Neural cell (in vitro differentiated cells): ENCODE results near the gene DNAH5.

ENCODE experiments used
- CTCF ChIP-seq: fragments of 450-650 bp; IDR thresholded peaks from 2 replicates; pipeline ENCODE4 v1.5.1; 2014; ENCODE audit warnings: antibody characterized with exemption, mild to moderate bottlenecking, moderate library complexity; ENCODE audit not compliant: poor library complexity, severe bottlenecking
- EP300 ChIP-seq: fragments of 450-650 bp; conservative IDR thresholded peaks from 2 replicates; pipeline ENCODE4 v1.6.1; 2014; ENCODE audit warnings: antibody characterized with exemption, mild to moderate bottlenecking, moderate library complexity; ENCODE audit not compliant: poor library complexity, severe bottlenecking
- EZH2 ChIP-seq: fragments of 200-600, 300-800 bp; shearing (Covaris generic), sonication (generic); IDR thresholded peaks from 2 replicates; pipeline ENCODE4 v1.6.1; 2014; ENCODE audit warnings: antibody characterized with exemption, low read length, borderline replicate concordance, mild to moderate bottlenecking; ENCODE audit not compliant: insufficient read depth, poor library complexity, severe bottlenecking
- MXI1 ChIP-seq: fragments of 450-650 bp; conservative IDR thresholded peaks from 2 replicates; pipeline ENCODE4 v1.6.1; 2014; ENCODE audit warnings: antibody characterized with exemption, mild to moderate bottlenecking; ENCODE audit not compliant: poor library complexity, severe bottlenecking
- POLR2AphosphoS5 ChIP-seq: IDR thresholded peaks from 2 replicates; pipeline ENCODE4 v1.6.1; 2012
- RAD21 ChIP-seq: fragments of 450-650 bp; conservative IDR thresholded peaks from 2 replicates; pipeline ENCODE4 v1.6.1; 2014; ENCODE audit warnings: antibody characterized with exemption, mild to moderate bottlenecking, moderate library complexity
- REST ChIP-seq: IDR thresholded peaks from 2 replicates; pipeline ENCODE4 v1.6.1; 2012; ENCODE audit warnings: borderline replicate concordance
- SMC3 ChIP-seq: fragments of 450-650 bp; conservative IDR thresholded peaks from 2 replicates; pipeline ENCODE4 v1.6.1; 2014; ENCODE audit warnings: antibody characterized with exemption, mild to moderate bottlenecking, moderate library complexity; ENCODE audit not compliant: poor library complexity
- TAF1 ChIP-seq: IDR thresholded peaks from 2 replicates; pipeline ENCODE4 v1.6.1; 2012; ENCODE audit warnings: low read depth

GRCh38 chr5:13843175-13843846 is 101.2 kb downstream of the DNAH5 start:
- TF ChIP-seq CTCF (no peak), MXI1 (no peak), EP300 (no peak), POLR2AphosphoS5 (no peak), RAD21 (no peak), EZH2 (no peak), SMC3 (no peak), REST (no peak), TAF1 (no peak)
